Gastroesophageal sphincter (tissue), 3 donors: ENCODE results near the gene SNCB.

ENCODE experiments used
- CTCF ChIP-seq, 4 experiments: fragments of 200-600 bp in 2 of 4; fragments of 450-650 bp in 2 of 4; sonication (generic) in 1 of 4; IDR thresholded peaks; one replicate each; pipeline ENCODE4 v1.5.1; 2017 to 2019; ENCODE audit warnings: antibody characterized with exemption in 4 of 4, mild to moderate bottlenecking in 2 of 4, moderate library complexity in 2 of 4
- POLR2A ChIP-seq, 2 donors: fragments of 450-650 bp; IDR thresholded peaks; one replicate each; pipeline ENCODE4 v1.6.1; 2017; ENCODE audit warnings: antibody characterized with exemption in 2 of 2, mild to moderate bottlenecking in 2 of 2, moderate library complexity in 1 of 2
- POLR2AphosphoS5 ChIP-seq: sonication (generic); formaldehyde crosslinking; IDR thresholded peaks from one replicate; pipeline ENCODE4 v1.6.1; 2017; ENCODE audit warnings: antibody characterized with exemption

DNA sequence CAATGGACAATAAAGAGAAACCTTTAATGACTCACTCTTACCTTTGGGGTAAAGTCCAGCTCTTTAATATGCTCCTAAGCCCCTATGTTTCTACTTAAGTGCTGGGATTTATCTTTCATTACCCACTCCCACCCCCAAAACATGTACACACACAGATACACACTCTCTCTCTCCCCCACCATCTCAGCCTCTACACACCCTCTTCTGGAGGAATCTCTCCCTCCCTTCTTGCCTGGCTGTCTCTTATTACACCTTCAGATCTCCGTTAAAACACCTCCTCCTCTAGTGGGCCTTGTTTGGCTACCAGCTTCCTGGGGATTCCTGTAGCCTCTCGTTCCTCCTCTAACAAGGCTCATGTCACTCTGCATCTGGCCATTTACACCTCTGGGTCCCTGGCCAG lies 27.2 kb downstream of the SNCB start:
- TF ChIP-seq CTCF (IDR thresholded peaks at IDR 0.05) (no peak), POLR2AphosphoS5 (no peak), POLR2A (IDR thresholded peaks at IDR 0.05) (no peak)
